Central memory CD4-positive, alpha-beta T cell (primary cell): ENCODE data around the gene ASB18.

Experiments used
- DNase-seq: peaks from one replicate; pipeline ENCODE4 v3.0.0; 2022

The ASB18 gene

GRCh38 chr2:236172255-236173035 is 91.8 kb downstream of the ASB18 start:
- no peak for DNase-seq

DNA sequence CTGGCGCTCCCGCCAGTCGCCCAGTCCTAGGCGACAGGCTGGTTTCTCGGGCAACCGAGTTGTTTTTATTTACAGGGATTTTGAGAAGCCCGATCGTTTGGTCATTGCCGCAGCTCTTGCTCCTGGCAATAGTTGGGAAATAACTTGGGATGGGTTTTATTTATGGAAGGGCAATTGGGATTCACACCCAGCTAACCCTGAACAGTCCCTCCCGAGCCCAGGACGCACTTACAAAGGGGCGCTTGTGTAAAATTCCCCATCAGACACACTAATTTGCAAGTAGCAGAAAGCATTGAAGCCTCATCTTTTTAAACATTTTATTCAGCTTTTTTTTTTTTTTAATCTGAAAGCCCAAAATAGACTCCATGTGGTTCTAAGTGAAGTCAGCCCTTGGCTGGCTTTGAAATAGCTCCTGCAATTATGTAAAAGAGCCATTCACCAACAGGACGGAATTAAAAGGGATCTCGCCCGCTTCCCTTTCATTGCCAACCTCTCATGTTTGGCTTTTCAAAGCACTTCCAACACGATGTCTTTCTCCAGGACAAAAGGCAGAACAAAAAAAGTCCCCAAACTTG is 92.4 kb downstream of the ASB18 start:
- DNase-seq = no peak

DNA sequence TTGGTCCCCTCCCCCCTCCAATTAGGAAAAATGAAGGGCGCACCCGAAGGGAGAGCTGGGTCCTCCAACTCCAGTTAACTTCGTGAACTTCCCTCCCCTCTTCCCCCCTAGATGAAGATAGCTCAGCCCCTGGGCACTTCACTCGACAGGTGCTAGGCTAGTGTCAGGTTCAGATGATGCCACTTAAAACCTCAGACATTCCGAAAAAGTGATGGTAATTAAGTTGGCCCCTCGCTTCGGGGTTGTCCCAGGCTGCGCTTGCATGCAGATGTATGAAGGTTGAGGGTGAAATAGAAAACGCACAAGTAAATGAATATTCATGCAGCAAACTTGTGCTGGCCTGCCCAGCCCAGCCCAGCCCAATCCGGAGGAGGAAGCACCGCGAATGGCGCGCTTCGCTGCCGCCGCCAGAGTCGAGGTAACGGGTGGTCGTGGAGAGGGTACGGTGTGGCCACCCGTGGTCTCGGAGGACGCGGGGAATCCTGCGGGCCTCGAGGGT is 93.0 kb downstream of the ASB18 start:
- no peak for DNase-seq

- DNase-seq = no peak
These were observed 93.5 kb downstream of the ASB18 start for GRCh38 chr2:236170590-236171165.

- DNase-seq = no peak
These were observed 94.2 kb downstream of the ASB18 start for GRCh38 chr2:236169741-236170589.

GRCh38 chr2:236169151-236169721 is 95.0 kb downstream of the ASB18 start:
- no peak for DNase-seq

DNA sequence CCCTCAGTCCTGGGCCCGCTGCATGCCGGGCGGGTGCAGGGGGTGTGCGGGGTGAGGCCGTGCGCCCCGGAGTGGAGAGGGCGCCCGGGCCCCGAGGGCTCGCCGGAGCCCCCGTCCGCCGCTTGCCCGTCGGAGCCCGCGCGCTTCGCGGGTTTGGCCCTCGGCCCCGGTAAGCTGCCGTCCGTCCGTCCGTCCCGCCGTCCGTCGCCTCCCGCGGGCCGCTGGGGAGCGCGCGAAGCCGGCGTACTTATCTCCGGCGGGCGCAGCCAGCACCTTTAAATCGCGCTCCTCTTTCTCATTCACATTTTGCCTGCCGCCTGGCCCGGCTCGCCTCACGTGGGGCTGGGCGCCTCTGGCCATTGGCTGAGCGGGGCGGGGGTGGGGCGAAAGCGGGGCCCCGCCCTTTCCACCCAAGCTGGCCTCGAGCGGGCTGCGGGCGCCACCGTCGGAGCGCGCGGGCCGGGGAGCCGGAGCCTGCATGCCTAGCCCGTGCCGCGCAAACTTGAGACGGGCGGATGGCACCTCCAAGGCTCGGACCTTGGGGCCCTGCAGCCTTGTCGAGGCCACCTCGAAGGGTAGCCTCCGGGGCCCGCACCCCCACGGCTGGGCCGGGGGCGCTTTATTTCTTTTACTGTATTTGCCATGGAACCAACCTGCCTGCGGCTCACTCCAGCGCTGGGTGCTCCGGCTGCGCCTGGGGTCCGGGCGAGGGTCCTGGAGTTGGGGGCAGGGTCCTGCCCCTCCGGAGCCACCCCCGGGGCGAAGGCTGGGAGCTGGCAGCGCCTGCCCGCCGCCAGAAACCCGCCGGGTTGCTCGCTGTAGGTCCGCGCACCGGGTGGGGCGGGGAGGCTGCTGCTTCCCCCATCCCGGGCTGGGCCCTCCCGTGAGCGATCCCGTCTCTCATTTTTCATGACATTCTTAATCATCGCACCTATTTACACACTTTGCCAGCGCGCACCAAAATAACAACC is 95.8 kb downstream of the ASB18 start, which contains the start of gene GBX2:
Gene GBX2, minus strand, starts transcription at position 277 of the 971 bp plus-strand sequence. CDS start 415 bp downstream, outside the sequence.
- DNase-seq = no peak

DNA sequence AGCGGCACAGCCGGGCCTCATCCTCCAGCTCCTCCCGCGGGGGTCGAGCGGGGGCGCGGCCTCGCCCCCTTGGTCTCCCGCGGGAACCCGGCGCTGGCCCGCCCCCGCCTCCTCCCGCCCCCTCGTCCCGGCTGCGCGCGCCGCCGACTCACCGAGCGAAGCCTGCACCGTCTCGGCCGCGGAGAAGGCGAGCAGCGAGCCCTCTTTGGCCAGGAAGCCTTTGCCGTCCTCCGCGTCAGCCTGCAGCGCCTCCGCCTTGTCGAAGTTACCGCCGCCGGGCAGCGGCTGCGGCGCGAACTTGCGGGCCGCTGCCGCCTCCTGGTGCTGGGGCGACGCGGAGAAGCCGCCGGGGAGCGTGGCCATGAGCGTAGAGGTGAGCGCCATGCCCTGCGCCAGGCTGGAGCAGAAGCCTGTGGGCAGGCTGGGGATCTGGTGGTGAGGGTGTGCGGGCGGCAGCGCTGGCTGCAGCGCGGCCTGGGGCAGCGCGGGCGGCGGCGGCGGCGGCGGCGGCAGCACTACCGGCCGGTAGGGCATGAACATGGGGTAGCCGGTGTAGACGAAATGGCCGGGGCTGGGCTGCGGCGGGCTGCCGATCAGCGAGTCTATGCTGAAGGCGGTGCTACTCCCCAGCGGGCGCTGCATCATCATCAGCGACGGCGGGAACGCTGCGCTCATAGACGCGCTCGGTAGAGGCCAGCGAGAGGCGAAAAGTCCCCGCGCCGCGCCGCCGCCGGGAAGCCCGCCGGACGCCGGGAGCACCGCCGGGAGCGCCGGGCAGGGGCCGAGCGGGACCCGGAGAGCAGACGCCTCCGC is 96.7 kb downstream of the ASB18 start:
- DNase-seq = no peak

DNA sequence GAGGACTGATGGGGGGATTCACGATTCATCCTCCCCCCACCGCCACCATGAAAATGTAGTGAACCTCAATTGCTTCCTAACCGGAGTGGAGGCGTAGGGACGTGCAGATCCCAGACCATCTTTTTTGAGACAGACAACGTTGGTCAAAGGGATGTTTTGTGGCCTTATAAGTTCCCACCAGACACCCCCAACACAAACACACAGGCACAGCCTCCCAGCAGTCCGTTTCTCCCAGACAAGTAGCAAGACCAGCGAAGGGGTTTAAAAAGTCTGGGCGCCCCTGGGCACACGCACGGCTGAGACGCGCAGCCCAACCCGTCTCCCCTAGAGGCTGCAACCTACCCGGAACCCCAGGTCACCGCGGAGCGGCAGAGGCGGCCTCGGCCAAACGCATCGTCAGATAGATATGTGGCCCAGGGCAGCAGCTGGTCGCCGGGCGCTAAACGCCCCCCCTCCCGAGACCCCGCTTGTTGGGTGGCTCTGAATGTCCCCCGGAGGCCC is 97.4 kb downstream of the ASB18 start:
- no peak for DNase-seq

- DNase-seq = no peak
These were observed 98.1 kb downstream of the ASB18 start for GRCh38 chr2:236165842-236166795.

DNA sequence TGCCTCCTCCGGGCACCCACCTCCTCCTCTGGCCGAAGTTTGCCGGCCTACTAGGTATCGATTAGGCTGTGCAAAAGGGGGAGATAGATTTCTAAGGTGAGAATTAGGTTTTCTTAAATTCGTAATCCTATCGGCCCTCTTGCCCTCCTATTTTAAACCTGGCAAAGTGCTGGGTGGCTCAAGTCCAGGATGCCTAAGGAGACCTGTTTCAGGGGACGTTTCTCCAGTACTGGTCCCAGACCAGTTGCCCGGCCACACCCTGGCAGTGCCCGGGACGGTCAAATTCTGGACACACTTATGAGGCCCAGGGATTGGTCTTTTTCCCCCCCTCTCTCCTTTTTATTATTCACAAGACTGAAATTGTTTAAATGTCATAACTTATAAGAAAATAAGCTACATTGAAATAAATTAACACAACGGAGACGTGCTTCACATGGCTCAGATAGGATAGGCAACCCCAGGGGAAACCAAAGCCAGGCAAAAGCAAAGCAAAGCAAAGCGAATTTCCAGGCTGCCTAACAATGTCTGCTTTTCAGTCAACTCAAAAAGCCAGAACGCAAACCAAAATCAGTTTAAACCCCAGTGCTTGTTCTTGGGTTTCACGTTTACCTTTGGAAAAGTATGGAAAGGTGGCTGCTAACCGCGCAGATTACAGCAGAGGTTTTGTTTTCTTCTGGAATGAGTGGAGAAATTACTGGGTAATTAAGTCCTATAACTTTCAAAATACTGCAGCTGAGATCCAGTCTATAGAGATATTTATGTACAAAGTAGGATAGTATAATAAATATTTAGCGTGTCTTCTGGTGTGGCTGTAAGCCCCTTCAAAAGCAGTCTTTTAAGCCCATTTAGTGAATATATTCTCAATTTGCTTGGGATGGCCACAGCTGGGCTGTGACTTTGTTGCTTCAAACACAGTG is 99.0 kb downstream of the ASB18 start:
- no peak for DNase-seq

- no peak for DNase-seq
These were observed 99.8 kb downstream of the ASB18 start for GRCh38 chr2:236164201-236164924.

DNA sequence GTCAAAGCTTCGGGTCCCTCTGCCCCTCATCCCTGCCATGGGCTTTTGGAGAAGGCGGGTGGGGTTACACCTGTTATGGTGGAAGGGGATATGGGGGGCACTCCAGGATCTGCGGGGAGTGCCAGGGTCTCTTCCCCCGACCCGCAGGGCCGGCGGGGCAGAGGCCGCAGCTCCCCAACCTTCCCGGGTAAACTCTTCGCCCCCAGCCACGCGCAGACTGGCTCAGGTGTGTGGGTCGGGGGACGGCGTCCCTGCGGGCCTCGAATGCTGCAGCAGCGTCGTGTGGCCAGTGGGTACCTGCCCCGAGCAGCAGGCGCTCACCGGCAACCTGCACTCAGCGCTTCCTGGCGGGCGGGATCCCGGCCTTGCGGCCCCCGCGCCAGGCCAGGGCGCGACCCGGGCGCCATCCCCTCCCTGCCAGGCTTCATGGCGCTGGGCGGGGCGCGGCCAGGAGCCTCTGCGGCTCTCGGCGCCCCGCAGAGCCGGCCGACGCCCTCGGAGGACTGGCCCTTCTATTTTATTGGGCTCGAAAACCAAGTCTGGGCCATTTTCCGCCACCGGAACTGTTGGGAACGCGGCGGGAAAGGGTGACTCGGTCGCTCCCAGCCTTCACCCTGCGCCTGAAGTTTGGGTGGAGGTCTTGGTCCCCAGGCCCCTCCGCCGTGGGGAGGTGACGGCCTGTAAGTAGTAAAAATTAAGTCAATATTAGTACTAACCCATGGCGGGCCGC is 100.6 kb downstream of the ASB18 start:
- DNase-seq = no peak

GRCh38 chr2:236162882-236163470 is 101.2 kb downstream of the ASB18 start:
- no peak for DNase-seq

GRCh38 chr2:236162031-236162845 is 102.0 kb downstream of the ASB18 start:
- no peak for DNase-seq
